Measurements from ENCODE around the gene STRN4. TPM values are rescaled to one million over a fixed set of nuclear protein-coding genes. Genes with fewer than 3 reads are reported as not detected.

The STRN4 gene
- total RNA-seq, 4 donors from 2014 or later, result 37.7 to 73.7 (median 43.0) TPM

- TF ChIP-seq CTCF (IDR thresholded peaks at IDR 0.05; ENCODE audit: low read depth), result no peak
Observed at GRCh38 chr19:46733690-46734292, 12.5 kb downstream of the STRN4 start.

- no peak for TF ChIP-seq CTCF (IDR thresholded peaks at IDR 0.05; ENCODE audit: low read depth)
Observed at GRCh38 chr19:46732966-46733689, 13.1 kb downstream of the STRN4 start.

- no peak for TF ChIP-seq CTCF (IDR thresholded peaks at IDR 0.05; ENCODE audit: low read depth)
Observed at GRCh38 chr19:46732172-46732938, 13.9 kb downstream of the STRN4 start.

- TF ChIP-seq CTCF (IDR thresholded peaks at IDR 0.05; ENCODE audit: low read depth), result no peak
Observed at GRCh38 chr19:46731584-46731983, 14.7 kb downstream of the STRN4 start.

- no peak for TF ChIP-seq CTCF (IDR thresholded peaks at IDR 0.05; ENCODE audit: low read depth)
Observed at GRCh38 chr19:46731007-46731501, 15.2 kb downstream of the STRN4 start.

GRCh38 chr19:46730595-46730994 is 15.7 kb downstream of the STRN4 start:
- TF ChIP-seq CTCF (IDR thresholded peaks at IDR 0.05; ENCODE audit: low read depth), result no peak

GRCh38 chr19:46730187-46730586 is 16.1 kb downstream of the STRN4 start:
- TF ChIP-seq CTCF (IDR thresholded peaks at IDR 0.05; ENCODE audit: low read depth), result no peak

Measured in subcutaneous adipose tissue (tissue), 4 donors.